CD14-positive monocyte (primary cell): ENCODE results near the gene CLDN22. TPM values are rescaled to one million over a fixed set of nuclear protein-coding genes. Genes with fewer than 3 reads are reported as not detected.

ENCODE experiments used
- DNase-seq, 3 donors: peaks; one replicate each; pipeline ENCODE4 v3.0.0-alpha.2; 2011 to 2022
- H2AFZ ChIP-seq: 2 replicates; pipeline ENCODE4 v1.6.0; 2012; ENCODE audit warnings: mild to moderate bottlenecking, low read depth, low read length, inconsistent platforms; ENCODE audit not compliant: insufficient read depth, poor library complexity, severe bottlenecking
- H3K27ac ChIP-seq, 2 donors: 1 replicate in 1 of 2; 2 replicates in 1 of 2; pipeline ENCODE4 v1.5.1; 2012 to 2013; ENCODE audit warnings: low read length in 2 of 2, control low read depth in 1 of 2, inconsistent platforms in 1 of 2, low read depth in 1 of 2, mild to moderate bottlenecking in 1 of 2
- H3K27me3 ChIP-seq, 2 donors: one replicate each; pipeline versions ENCODE4 v1.6.0 to v1.6.1; 2011 to 2013; ENCODE audit warnings: low read length in 2 of 2; ENCODE audit not compliant: control insufficient read depth in 2 of 2, insufficient read depth in 2 of 2
- H3K36me3 ChIP-seq, 2 donors: replicated peaks in 1 of 2; 1 replicate in 1 of 2; 2 replicates in 1 of 2; pipeline versions ENCODE4 v1.5.1 to v1.6.1; 2012 to 2013; ENCODE audit warnings: low read length in 2 of 2, control low read depth in 1 of 2, inconsistent platforms in 1 of 2, mild to moderate bottlenecking in 1 of 2; ENCODE audit not compliant: insufficient read depth in 2 of 2, control insufficient read depth in 1 of 2
- H3K4me1 ChIP-seq, 2 donors: 1 replicate in 1 of 2; 2 replicates in 1 of 2; pipeline versions ENCODE4 v1.5.1 to v1.6.1; 2012 to 2013; ENCODE audit warnings: low read length in 2 of 2, control low read depth in 1 of 2, inconsistent platforms in 1 of 2, mild to moderate bottlenecking in 1 of 2, moderate library complexity in 1 of 2; ENCODE audit not compliant: insufficient read depth in 2 of 2, control insufficient read depth in 1 of 2
- H3K4me2 ChIP-seq: replicated peaks from 2 replicates; pipeline ENCODE3; 2012; ENCODE audit warnings: low read length, moderate library complexity, mild to moderate bottlenecking; ENCODE audit not compliant: poor library complexity, severe bottlenecking; ENCODE audit errors: extremely low read depth
- H3K4me3 ChIP-seq, 3 experiments: fragments of 200-600 bp in 1 of 3; sonication (generic) in 1 of 3; replicated peaks in 1 of 3; 1 replicate in 2 of 3; 2 replicates in 1 of 3; pipeline ENCODE4 v1.5.1; 2011 to 2013; ENCODE audit warnings: low read length in 3 of 3, mild to moderate bottlenecking in 3 of 3, control low read depth in 2 of 3, low read depth in 2 of 3, inconsistent platforms in 1 of 3, moderate library complexity in 1 of 3
- H3K79me2 ChIP-seq: 2 replicates; pipeline ENCODE4 v1.6.0; 2012; ENCODE audit warnings: mild to moderate bottlenecking, control low read depth, inconsistent platforms, low read length, moderate library complexity; ENCODE audit not compliant: insufficient read depth
- H3K9ac ChIP-seq: 2 replicates; pipeline ENCODE4 v1.6.0; 2017; ENCODE audit warnings: low read length, mild to moderate bottlenecking; ENCODE audit not compliant: insufficient read depth, poor library complexity, severe bottlenecking
- H3K9me3 ChIP-seq, 2 donors: replicated peaks in 1 of 2; 1 replicate in 1 of 2; 2 replicates in 1 of 2; pipeline versions ENCODE4 v1.5.1 to v1.6.1; 2012 to 2013; ENCODE audit warnings: low read length in 2 of 2, control low read depth in 1 of 2; ENCODE audit not compliant: control insufficient read depth in 1 of 2, insufficient read depth in 1 of 2
- H4K20me1 ChIP-seq: 2 replicates; pipeline ENCODE4 v1.6.0; 2012; ENCODE audit warnings: mild to moderate bottlenecking, low read length, control low read depth, moderate library complexity; ENCODE audit not compliant: insufficient read depth
- H3K27ac Mint-ChIP-seq, 7 donors: one replicate each; pipeline ENCODE4 v1.8.0; 2020; ENCODE audit warnings: mild to moderate bottlenecking in 7 of 7, mixed read lengths in 7 of 7, moderate library complexity in 6 of 7, inconsistent platforms in 2 of 7
- H3K27me3 Mint-ChIP-seq, 3 donors: one replicate each; pipeline ENCODE4 v1.8.0; 2021 to 2022; ENCODE audit warnings: low read depth in 3 of 3, mild to moderate bottlenecking in 3 of 3, mixed read lengths in 3 of 3, moderate library complexity in 3 of 3, inconsistent platforms in 1 of 3
- H3K36me3 Mint-ChIP-seq, 2 donors: one replicate each; pipeline ENCODE4 v1.8.0; 2020; ENCODE audit warnings: mixed read lengths in 2 of 2, inconsistent platforms in 1 of 2, mild to moderate bottlenecking in 1 of 2
- H3K4me1 Mint-ChIP-seq: one replicate; pipeline ENCODE4 v1.8.0; 2020; ENCODE audit warnings: mild to moderate bottlenecking, mixed read lengths
- H3K4me3 Mint-ChIP-seq, 2 donors: one replicate each; pipeline ENCODE4 v1.8.0; 2020; ENCODE audit warnings: mild to moderate bottlenecking in 2 of 2, mixed read lengths in 2 of 2, moderate library complexity in 1 of 2
- H3K9me3 Mint-ChIP-seq, 7 donors: one replicate each; pipeline ENCODE4 v1.8.0; 2020 to 2022; ENCODE audit warnings: mixed read lengths in 7 of 7, mild to moderate bottlenecking in 6 of 7, moderate library complexity in 6 of 7, inconsistent platforms in 2 of 7
- WGBS: methylation state at CpG from one replicate; pipeline ENCODE4 v1.1.5; 2013; ENCODE audit warnings: missing lambda C conversion rate; ENCODE audit not compliant: insufficient coverage; 5-methylcytosine and 5-hydroxymethylcytosine counted together
- intact Hi-C, 2 donors: fragments of 100-400 bp; cut with micrococcal nuclease; formaldehyde crosslinking; loops; one replicate each; pipeline versions ENCODE4 v1.15.0 to v1.15.1; 2023
- polyA plus RNA-seq, 3 donors: library from polyadenylated mRNA; depleted of rRNA in 1 of 3; unstranded in 2 of 3; stranded (reverse) in 1 of 3; fragments of 300-500 nt in 2 of 3; fragments of >200 nt in 1 of 3; fragmentation: Illumina TruSeq in 2 of 3; gene quantifications; 1 replicate in 2 of 3; 2 replicates in 1 of 3; pipeline ENCODE4 v1.2.3, GENCODE V29; 2012 to 2021
- TF ChIP-seq, protein P1 (sequence below): fragments of 200-600 bp; IDR thresholded peaks from one replicate; pipeline ENCODE4 v1.8.0; 2022; ENCODE audit warnings: antibody characterized with exemption, mild to moderate bottlenecking

The CLDN22 gene
- polyA plus RNA-seq, 3 donors: not detected

GRCh38 chr4:183362916-183363542 is 43.0 kb upstream of the CLDN22 start:
- Histone ChIP-seq H3K36me3 (no peaks in the 10 kb centered on the region), H3K79me2 (no peaks in the 10 kb centered on the region), H3K27ac (no peak overlapping the region), H3K9ac (no peak overlapping the region), H3K27me3 (no peaks in the 10 kb centered on the region), H2AFZ (no peak overlapping the region), H3K4me1 (peaks cover 8 to 10% of the 10 kb centered on the region in 2 donors), H4K20me1 (no peaks in the 10 kb centered on the region), H3K4me2 (no peak overlapping the region), H3K9me3 (no peaks in the 10 kb centered on the region), H3K4me3 (no peak overlapping the region)
- Mint-ChIP-seq H3K27ac (no peak overlapping the region), H3K4me3 (no peak overlapping the region), H3K4me1 (peaks cover 17% of the 10 kb centered on the region), H3K36me3 (no peaks in the 10 kb centered on the region), H3K9me3 (peaks cover 0 to 3% (median 0%) of the 10 kb centered on the region in 7 donors), H3K27me3 (peaks cover 0 to 3% (median 0%) of the 10 kb centered on the region in 3 donors)
- DNase-seq: no peak
- TF ChIP-seq, protein P1, sequence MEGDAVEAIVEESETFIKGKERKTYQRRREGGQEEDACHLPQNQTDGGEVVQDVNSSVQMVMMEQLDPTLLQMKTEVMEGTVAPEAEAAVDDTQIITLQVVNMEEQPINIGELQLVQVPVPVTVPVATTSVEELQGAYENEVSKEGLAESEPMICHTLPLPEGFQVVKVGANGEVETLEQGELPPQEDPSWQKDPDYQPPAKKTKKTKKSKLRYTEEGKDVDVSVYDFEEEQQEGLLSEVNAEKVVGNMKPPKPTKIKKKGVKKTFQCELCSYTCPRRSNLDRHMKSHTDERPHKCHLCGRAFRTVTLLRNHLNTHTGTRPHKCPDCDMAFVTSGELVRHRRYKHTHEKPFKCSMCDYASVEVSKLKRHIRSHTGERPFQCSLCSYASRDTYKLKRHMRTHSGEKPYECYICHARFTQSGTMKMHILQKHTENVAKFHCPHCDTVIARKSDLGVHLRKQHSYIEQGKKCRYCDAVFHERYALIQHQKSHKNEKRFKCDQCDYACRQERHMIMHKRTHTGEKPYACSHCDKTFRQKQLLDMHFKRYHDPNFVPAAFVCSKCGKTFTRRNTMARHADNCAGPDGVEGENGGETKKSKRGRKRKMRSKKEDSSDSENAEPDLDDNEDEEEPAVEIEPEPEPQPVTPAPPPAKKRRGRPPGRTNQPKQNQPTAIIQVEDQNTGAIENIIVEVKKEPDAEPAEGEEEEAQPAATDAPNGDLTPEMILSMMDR: no peak
- intact Hi-C loops: no loop called here
- 82% methylated on average over 7 of the region's 15 CpGs for WGBS

DNA sequence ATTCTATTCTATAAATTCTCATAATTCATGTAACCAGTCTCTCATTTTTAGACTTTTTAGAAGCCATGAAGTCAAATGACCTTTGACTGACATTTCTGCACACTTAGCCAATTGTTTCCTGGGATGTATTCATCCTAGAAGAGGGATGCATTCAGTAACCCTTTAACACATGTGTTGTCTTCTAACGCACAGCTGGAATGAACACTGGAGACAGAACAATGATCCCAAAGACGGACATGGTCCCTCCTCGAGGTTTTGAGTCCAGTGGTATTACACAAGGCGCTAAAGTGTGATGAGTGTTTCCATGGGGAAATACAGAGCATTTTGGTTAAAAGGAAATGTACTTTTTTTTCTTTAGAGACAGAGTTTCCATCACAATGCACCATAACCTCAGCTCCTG is 42.0 kb upstream of the CLDN22 start:
- Mint-ChIP-seq H3K27ac (no peak overlapping the region), H3K27me3 (peaks cover 0 to 1% (median 0%) of the 10 kb centered on the region in 3 donors), H3K36me3 (no peaks in the 10 kb centered on the region), H3K4me1 (peaks cover 13% of the 10 kb centered on the region), H3K4me3 (no peak overlapping the region), H3K9me3 (peaks cover 0 to 3% (median 0%) of the 10 kb centered on the region in 7 donors)
- no peaks in the 10 kb centered on the region for H4K20me1 ChIP-seq
- no peak overlapping the region for H2AFZ ChIP-seq
- no peak overlapping the region for H3K9ac ChIP-seq
- no peaks in the 10 kb centered on the region for H3K9me3 ChIP-seq
- H3K79me2 ChIP-seq: no peaks in the 10 kb centered on the region
- no peak for DNase-seq
- no peak overlapping the region for H3K4me3 ChIP-seq
- TF ChIP-seq, protein P1: no peak
- H3K27ac ChIP-seq: no peak overlapping the region
- 100% methylated on average over 4 of the region's 4 CpGs for WGBS
- no peak overlapping the region for H3K4me2 ChIP-seq
- no peaks in the 10 kb centered on the region for H3K36me3 ChIP-seq
- intact Hi-C loops: no loop called here
- no peaks in the 10 kb centered on the region for H3K27me3 ChIP-seq
- H3K4me1 ChIP-seq: peaks cover 8 to 10% of the 10 kb centered on the region in 2 donors
